ENCODE measurements around the gene ZNF814.
"Not testable (repeated sequence)": the region's sequence is repeated elsewhere in the genome, so short reads cannot be mapped to it uniquely, and the experiment has no call there.

ZNF814 gene

GRCh38 chr19:57854117-57854516, 34.7 kb downstream of the ZNF814 start:
- not testable (repeated sequence) for DNase-seq

GRCh38 chr19:57851812-57852603, 36.8 kb downstream of the ZNF814 start:
- DNase-seq = not testable (repeated sequence)

DNA sequence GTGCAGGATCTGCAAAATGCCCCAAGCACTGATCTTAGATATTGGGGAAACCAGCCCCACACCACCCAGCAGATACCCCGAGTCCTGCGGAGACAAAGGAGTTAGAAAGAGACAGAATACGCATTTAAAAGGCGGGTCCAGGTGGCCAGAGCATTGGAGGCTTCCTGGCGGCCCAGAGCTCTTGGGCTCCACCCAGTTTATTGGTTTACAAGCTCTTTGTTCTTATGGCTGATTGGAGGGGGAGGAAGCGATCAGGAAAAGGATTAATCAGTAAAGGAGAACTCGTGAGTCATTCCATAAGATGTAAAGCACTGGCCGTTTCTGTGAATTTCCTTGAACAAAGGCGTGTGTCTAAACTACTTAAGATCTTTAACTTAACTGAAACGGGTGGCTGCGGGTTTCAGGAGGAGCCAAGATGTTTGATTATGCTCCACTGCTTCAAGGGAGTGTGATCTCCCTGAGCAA, 38.3 kb downstream of the ZNF814 start:
- DNase-seq = peak; percentile 4 to 50 (median 17)

- peak; percentile 71 to 84 (median 84) for DNase-seq
Observed at GRCh38 chr19:57849666-57850473, 39.0 kb downstream of the ZNF814 start, which contains the start of gene ZNF587. ZNF587 (plus strand) TSS chr19:57849859; CDS start chr19:57850039, 180 bp downstream.

DNA sequence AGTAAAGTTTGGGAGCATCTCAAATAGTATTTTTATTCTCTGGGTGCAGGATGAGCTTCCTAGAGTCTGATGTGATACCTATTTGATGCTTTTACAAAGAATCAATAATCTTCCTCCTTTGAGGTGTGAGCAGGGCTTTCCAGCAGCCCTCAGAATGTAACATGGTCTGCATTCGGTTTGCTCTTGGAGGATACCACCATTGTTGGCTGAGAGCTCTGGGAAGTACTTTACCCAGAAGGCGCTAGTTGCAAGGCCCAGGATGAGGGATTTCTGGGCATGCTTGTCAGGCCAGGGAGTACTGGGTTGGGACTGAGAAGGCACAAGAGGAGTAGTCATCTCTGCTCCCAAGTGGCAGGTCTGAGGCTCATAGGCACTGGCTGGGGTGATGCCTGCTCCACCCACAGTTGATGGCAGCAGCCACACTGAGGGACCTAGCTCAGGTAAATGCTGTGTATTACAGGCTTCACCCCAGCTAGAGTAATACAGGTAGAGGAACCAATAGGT, 39.6 kb downstream of the ZNF814 start:
- DNase-seq = not testable (repeated sequence)

DNA sequence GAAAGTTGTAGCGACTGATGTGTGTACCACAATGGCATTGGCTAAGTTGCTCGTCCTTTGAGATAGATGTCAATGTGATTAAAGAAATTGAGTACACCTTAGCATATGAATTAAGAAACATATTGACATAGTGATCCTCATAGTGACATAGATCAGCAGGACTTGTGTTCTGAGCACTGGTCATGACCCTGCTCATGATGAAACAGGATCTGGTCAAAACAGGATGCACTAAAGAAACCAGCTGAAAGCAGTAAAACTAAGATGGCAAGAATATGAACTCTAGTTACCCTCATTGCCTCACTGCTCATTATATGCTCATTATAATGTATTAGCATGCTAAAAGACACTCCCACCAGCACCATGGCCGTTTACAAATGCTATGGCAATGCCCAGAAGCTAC, 41.7 kb downstream of the ZNF814 start:
- DNase-seq = not testable (repeated sequence)

DNA sequence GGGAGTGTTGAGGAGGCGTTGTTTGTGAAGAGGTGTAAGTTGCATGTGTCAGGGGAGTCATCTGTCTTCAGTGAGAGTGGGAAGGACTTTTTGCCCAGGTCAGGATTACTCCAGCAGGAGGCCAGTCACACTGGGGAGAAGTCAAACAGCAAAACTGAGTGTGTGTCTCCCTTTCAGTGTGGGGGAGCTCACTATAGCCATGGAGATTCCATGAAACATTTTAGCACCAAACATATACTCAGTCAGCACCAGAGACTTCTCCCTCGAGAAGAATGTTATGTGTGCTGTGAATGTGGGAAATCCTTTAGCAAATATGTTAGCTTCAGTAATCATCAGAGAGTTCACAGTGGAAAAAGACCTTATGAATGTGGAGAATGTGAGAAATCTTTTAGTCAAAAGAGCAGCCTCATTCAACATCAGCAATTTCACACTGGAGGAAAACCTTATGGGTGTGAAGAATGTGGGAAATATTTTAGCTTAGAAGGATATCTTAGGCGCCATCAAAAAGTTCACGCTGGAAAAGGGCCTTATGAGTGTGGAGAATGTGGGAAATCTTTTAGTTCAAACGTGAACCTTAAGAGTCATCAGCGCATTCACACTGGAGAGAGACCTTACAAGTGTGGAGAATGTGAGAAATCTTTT, 47.6 kb downstream of the ZNF814 start:
- no peak for DNase-seq

- not testable (repeated sequence) for DNase-seq
Observed at GRCh38 chr19:57838622-57839191, 50.1 kb downstream of the ZNF814 start.

- not testable (repeated sequence) for DNase-seq
Observed at GRCh38 chr19:57836991-57837390, 51.8 kb downstream of the ZNF814 start.

DNA sequence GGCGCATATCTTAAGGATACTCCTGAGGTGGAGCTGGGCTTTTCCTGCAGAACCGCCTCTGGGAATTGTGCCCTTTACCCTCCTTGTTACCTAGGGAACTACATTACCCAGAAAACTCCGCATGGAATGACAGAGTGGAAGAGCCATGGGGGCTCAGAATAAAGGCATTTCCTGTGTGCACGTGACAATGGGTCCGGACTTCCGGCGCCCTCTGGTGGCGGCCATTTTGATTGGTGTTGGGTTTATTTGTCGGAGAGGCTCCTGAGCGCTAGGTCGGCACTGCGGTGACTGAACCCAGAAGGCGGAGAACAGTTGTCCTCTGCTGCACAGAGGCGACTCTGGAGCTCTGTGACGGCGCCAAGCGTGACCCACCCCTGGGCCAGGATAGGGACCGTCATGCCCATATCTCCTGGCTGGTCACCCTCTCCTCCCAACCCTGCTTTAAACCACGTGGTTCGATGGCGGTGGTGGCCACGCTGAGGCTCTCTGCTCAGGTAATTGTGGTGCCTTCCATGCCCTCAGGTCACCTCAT, 58.7 kb downstream of the ZNF814 start, which contains the start of gene ZNF587B:
ZNF587B (plus strand) TSS at position 229 of the 532 bp plus-strand sequence; CDS start at position 459, 230 bp downstream.
- DNase-seq = peak in 2 of 3 experiments; percentile 0 to 10

GRCh38 chr19:57829316-57829715, 59.5 kb downstream of the ZNF814 start:
- DNase-seq = no peak

DNA sequence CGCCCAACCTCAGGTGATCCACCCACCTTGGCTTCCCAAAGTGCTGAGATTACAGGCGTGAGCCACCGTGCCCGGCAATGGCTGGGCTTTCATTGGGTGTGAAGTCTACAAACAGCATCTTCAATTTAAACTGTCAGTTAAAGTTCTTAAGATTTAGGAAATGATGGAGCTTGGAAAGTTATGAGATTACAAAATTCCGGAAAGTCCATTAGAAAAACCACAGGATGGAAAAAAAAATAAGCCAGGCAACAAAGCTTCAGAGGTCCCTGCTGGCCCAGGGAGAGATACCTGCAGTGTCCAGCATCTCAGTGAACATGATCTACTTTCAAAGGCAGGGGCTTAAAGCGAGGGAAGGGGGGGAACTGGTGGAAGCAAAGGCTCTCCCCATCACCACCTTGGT, 63.3 kb downstream of the ZNF814 start:
- no peak for DNase-seq

- DNase-seq = not testable (repeated sequence)
Observed at GRCh38 chr19:57823608-57824007, 65.2 kb downstream of the ZNF814 start.

- DNase-seq = not testable (repeated sequence)
Observed at GRCh38 chr19:57823155-57823554, 65.7 kb downstream of the ZNF814 start.

GRCh38 chr19:57821501-57821900, 67.3 kb downstream of the ZNF814 start:
- not testable (repeated sequence) for DNase-seq

DNA sequence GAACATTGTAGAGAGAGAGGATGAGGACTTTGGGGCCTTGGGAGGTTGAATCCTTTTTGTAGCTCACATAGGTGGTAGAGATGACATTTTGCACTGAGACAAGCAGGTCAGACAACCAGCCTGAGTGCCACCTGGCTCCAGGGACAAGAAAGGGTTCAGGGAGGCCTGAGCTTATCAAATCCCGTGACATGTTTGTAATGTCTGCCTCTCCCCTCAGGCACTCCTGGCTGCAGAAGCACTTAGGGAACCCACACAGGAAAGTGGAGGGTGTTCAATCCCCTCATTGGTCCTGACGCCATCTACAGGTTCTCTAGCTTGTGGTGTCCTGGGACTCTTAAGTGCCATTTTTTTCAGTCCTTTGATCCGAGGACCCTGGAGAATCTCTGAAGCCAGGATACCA, 67.7 kb downstream of the ZNF814 start:
- not testable (repeated sequence) for DNase-seq

GRCh38 chr19:57820599-57820998, 68.2 kb downstream of the ZNF814 start:
- DNase-seq = no peak

DNA sequence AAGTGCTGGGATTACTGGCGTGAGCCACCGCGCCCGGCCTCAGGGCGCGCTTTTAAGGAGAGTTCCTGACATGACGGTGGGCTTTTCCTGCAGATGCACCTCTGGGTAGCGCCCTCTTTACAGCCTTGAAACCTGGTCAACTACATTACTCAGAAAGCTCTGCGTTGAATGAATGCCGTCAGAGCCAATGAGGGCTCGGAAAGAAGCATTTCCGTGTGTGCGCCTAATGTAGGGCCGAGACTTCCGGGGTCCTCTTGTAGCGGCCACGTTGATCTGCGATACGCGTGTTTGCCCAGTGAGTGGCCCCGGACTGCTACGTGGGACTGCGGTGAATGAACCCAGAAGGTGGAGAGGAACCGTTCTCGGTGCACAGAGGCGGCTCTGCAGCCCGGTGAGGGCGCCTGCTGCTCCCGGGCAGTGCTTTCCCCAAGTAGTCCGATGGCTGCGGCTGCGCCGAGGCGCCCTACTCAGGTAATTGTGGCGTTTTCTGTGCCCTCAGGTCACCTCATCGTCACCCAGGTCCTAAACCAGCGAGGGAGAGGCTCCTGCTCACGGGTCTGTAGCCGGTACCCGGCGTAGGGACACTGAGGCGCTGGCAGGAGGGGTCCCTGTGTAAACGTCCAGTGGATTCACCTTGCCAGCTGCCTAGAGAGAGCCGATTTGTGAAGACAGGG, 69.2 kb downstream of the ZNF814 start:
- DNase-seq = peak; percentile 88 to 95 (median 91)

DNA sequence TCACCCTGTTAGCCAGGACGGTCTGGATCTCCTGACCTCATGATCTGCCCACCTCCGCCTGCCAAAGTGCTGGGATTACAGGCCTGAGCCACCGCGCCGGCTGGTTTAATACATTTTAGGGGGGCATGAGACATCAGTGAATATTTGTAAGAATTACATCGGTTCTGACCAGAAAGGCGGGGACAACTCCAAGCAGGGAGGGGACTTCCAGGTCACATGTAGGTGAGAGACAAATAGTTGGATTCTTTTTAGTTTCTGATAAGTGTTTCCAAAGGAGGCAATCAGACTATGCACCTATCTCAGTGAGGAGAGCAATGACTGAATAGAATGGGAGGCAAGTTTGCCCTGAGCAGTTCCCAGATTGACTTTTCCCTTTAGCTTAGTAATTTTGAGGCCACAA, 70.5 kb downstream of the ZNF814 start:
- no peak for DNase-seq

GRCh38 chr19:57817976-57818375, 70.9 kb downstream of the ZNF814 start:
- no peak for DNase-seq

- DNase-seq = no peak
Observed at GRCh38 chr19:57816652-57817051, 72.2 kb downstream of the ZNF814 start.
